ENCODE results near the gene ESD.

DNA sequence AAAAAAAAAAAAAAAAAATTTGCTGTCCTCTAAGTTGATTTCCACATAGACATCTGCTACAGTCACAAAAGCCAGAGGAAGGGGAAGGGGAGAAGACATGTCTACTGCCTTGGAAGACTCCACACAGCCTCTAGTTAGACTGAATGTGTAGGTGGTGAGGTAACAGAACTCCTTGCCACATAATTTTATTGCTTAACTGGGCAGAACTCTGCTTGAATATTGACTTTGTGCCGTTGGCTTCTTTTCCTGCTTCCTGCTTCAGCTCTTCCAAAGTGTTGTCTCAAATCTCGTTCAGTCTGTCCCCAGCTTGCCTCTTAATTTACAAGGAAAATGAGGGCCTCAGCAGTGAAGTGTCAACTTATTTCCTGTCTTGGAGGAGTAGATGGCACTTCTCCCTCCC lies 37.1 kb downstream of the ESD start:
- TF ChIP-seq EZH2 (IDR thresholded peaks at IDR 0.05; ENCODE audit: low read length, unreplicated experiment) (no peak), EZH2phosphoT487 (IDR thresholded peaks at IDR 0.05; ENCODE audit: borderline replicate concordance, low read length) (no peak)
- TF ChIP-seq, protein P1, sequence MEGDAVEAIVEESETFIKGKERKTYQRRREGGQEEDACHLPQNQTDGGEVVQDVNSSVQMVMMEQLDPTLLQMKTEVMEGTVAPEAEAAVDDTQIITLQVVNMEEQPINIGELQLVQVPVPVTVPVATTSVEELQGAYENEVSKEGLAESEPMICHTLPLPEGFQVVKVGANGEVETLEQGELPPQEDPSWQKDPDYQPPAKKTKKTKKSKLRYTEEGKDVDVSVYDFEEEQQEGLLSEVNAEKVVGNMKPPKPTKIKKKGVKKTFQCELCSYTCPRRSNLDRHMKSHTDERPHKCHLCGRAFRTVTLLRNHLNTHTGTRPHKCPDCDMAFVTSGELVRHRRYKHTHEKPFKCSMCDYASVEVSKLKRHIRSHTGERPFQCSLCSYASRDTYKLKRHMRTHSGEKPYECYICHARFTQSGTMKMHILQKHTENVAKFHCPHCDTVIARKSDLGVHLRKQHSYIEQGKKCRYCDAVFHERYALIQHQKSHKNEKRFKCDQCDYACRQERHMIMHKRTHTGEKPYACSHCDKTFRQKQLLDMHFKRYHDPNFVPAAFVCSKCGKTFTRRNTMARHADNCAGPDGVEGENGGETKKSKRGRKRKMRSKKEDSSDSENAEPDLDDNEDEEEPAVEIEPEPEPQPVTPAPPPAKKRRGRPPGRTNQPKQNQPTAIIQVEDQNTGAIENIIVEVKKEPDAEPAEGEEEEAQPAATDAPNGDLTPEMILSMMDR (conservative IDR thresholded peaks at IDR 0.05; ENCODE audit: low read depth, low read length) = no peak
